AG04450 (cell line): ENCODE measurements around the gene LRRK2. TPM values are rescaled to one million over a fixed set of nuclear protein-coding genes. Genes with fewer than 3 reads are reported as not detected.

ENCODE experiments used
- CTCF ChIA-PET: fragments of 300-600, 350-600 bp; formaldehyde crosslinking; extraction: SDS; loops from one replicate; lab custom pipeline; 2022; ENCODE audit warnings: antibody characterized with exemption, inconsistent platforms; lab: Charles Lee
- POLR2A ChIA-PET: fragments of 350-600 bp; formaldehyde crosslinking; extraction: SDS; loops from one replicate; lab custom pipeline; 2021; ENCODE audit warnings: antibody characterized with exemption, inconsistent platforms; lab: Yijun Ruan, JAX
- DNase-seq: peaks from one replicate; pipeline ENCODE4 v3.0.0-alpha.2; 2011; ENCODE audit warnings: low read depth, low spot score
- H3K27ac ChIP-seq: one replicate; pipeline ENCODE4 v1.5.1; 2012; ENCODE audit warnings: low read depth, low read length, control low read depth
- H3K27me3 ChIP-seq: one replicate; pipeline ENCODE4 v1.6.0; 2012; ENCODE audit warnings: low read length; ENCODE audit not compliant: control insufficient read depth, insufficient read depth
- H3K4me3 ChIP-seq: 2 replicates; pipeline ENCODE4 v1.5.1; 2011; ENCODE audit warnings: mild to moderate bottlenecking, low read depth, low read length, control low read depth
- H3K9me3 ChIP-seq: 2 replicates; pipeline ENCODE4 v1.5.1; 2012; ENCODE audit warnings: low read length; ENCODE audit not compliant: control insufficient read depth, insufficient read depth
- polyA plus RNA-seq: library from polyadenylated mRNA; depleted of rRNA; stranded (reverse); fragments of >200 nt; gene quantifications from 2 replicates; pipeline ENCODE4 v1.2.3, GENCODE V29; 2011
- TF ChIP-seq, protein P1 (sequence below): IDR thresholded peaks from 2 replicates; pipeline ENCODE4 v1.5.1; 2011; ENCODE audit warnings: low read depth, low read length, control low read depth, inconsistent platforms

Gene LRRK2
- polyA plus RNA-seq, 1 experiment, result 2.6 TPM

DNA sequence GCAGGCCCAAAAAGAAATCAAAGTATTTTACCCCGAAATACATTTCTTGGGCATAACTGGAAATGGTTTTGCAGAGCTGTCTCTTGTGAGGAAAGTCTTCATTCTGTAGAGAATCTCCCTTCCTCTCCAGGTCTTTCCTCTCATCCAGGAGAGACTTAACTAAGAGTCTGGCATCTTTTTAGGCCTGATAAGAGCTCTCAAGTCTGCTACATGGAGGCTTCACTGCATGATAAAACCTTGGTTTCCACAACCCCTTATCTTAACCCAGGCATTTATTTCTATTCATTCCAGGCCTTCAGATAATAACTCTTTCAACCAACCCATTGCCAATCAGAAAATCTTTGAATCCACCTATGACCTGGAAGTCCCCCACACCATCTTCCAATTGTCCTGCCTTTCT is 41.1 kb upstream of the LRRK2 start:
- ChIA-PET CTCF (no interaction called here), POLR2A (no interaction called here)
- Histone ChIP-seq H3K9me3 (no peaks in the 10 kb centered on the region; the same call in 1 of the 2 replicates), H3K27me3 (no peaks in the 10 kb centered on the region), H3K27ac (no peak overlapping the region), H3K4me3 (no peak overlapping the region)
- DNase-seq, result no peak
- TF ChIP-seq, protein P1, sequence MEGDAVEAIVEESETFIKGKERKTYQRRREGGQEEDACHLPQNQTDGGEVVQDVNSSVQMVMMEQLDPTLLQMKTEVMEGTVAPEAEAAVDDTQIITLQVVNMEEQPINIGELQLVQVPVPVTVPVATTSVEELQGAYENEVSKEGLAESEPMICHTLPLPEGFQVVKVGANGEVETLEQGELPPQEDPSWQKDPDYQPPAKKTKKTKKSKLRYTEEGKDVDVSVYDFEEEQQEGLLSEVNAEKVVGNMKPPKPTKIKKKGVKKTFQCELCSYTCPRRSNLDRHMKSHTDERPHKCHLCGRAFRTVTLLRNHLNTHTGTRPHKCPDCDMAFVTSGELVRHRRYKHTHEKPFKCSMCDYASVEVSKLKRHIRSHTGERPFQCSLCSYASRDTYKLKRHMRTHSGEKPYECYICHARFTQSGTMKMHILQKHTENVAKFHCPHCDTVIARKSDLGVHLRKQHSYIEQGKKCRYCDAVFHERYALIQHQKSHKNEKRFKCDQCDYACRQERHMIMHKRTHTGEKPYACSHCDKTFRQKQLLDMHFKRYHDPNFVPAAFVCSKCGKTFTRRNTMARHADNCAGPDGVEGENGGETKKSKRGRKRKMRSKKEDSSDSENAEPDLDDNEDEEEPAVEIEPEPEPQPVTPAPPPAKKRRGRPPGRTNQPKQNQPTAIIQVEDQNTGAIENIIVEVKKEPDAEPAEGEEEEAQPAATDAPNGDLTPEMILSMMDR, result no peak

DNA sequence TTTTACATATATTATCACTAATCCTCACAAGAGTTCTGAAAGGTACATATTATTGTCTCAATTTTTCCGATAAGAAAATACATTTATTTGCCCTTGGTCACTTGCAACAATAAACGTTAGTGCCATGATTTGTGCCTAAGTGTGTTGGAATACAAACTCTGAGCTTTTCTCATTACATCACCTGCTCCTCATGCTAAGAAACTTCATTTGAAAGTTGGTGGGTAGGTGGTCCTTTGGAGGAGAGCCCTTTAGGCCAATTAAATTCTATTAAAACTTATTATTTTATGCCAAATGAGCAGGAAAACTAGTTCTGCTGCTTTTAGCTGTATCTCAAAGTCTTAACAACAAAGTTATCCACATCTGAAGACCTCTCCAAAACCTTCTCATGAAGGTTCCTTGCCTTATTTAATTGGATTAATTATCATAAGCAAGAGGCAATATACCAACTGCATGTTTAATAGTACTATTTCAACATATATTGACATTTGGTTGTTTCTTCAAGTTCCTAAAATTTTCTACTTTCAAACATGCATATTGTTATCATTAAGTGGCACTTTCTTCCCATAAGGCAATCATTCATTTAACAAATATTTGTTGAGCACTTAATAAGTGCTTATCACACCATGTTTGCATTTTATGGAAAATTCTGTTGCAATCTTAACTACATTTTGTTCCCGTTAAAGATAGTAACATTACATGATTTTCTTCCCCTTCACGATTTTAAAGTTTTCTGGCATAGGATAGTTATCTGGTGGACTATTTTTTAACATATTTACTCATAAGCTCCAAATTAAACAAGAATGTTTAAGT is 40.1 kb upstream of the LRRK2 start:
- Histone ChIP-seq H3K27me3 (no peaks in the 10 kb centered on the region), H3K9me3 (no peaks in the 10 kb centered on the region; the same call in 1 of the 2 replicates), H3K27ac (no peak overlapping the region), H3K4me3 (no peak overlapping the region)
- DNase-seq, result no peak
- TF ChIP-seq, protein P1, result no peak
- POLR2A ChIA-PET, result no interaction called here
- CTCF ChIA-PET, result no interaction called here

DNA sequence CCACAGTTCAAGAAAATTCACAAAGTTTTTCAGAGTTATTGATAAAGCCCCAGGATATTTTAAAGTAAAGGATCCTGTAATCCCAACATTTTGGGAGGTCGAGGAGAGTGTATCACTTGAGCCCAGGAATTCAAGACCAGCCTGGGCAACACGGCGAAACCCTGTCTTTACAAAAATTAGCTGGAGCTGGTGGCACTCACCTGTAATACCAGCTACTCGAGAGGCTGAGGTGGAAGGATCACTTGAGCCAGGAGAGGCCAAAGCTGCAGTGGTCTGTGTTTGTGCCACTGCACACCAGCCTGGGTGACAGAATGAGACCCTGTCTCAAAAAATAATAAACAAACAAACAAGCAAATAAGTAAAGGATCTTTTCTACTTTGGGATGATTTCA is 39.5 kb upstream of the LRRK2 start:
- no peak for DNase-seq
- Histone ChIP-seq H3K27ac (no peak overlapping the region), H3K9me3 (no peaks in the 10 kb centered on the region; the same call in 1 of the 2 replicates), H3K27me3 (no peaks in the 10 kb centered on the region), H3K4me3 (no peak overlapping the region)
- CTCF ChIA-PET, result no interaction called here
- TF ChIP-seq, protein P1, result no peak
- POLR2A ChIA-PET, result no interaction called here

DNA sequence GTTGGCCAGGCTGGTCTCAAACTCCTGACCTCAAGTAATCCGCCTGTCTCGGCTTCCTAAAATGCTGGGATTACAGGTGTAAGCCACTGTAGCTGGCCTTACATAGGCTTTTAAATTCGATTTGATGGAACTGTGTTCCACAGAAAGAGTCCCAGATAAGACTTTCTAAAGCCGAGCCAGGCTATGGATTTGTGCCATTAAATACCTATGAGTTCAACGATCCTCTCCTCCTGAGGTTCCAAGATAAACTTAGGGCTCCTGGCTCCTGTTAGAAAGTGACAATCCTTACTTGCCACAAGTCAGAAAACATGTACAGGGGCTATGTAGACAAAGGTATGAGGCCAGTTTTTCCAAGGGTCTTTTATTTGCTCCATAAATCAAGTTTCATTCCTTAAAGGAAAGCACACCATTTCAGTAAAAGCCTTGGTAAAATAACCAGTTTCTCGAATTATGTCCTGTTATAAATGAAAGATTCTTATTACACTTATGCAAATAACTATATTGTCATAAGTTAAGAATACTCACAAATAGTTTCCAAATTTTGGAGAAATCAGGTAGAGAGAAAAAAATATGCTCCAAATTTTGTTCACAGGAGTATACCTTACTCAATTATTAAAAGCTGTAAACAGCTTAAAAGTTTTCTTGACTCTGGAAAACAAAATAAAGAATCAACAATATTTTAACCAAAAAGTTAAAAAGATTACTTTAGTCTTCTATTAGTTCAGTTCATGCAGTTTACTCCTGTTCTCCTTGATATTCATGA is 36.1 kb upstream of the LRRK2 start:
- TF ChIP-seq, protein P1, result no peak
- POLR2A ChIA-PET, result no interaction called here
- no peaks in the 10 kb centered on the region for H3K27me3 ChIP-seq

More for the DNA sequence above, 36.1 kb upstream of the LRRK2 start:
- H3K9me3 ChIP-seq, result no peaks in the 10 kb centered on the region
- CTCF ChIA-PET, result interaction anchor here (0.6 kb wide), 1 partner anchor 61 kb away, joined by 3 read pairs; no protein-coding TSS in a partner anchor
- no peak overlapping the region for H3K4me3 ChIP-seq
- no peak overlapping the region for H3K27ac ChIP-seq
- no peak for DNase-seq
